ENCODE measurements around the gene GSAP.

GSAP gene

DNA sequence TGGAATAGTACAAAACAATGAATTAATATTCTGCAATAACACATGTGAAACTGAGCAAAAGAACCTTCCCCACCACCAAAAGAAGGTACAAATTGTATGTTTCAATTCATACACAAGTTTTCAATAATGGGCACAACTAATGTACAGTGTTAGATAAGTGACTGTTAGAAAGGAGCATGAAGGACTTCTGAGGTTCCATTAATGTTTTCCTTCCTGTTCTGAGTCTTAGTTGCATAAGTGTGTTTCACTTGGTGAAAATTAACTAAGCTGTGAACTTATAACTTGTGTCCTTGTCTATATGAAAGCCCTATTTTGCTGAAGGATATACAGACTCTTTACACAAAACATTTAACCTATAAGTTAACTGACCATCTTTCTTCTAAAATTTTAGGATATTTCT, 8.2 kb downstream of the GSAP start:
- DNase-seq, result peak; percentile 64

DNA sequence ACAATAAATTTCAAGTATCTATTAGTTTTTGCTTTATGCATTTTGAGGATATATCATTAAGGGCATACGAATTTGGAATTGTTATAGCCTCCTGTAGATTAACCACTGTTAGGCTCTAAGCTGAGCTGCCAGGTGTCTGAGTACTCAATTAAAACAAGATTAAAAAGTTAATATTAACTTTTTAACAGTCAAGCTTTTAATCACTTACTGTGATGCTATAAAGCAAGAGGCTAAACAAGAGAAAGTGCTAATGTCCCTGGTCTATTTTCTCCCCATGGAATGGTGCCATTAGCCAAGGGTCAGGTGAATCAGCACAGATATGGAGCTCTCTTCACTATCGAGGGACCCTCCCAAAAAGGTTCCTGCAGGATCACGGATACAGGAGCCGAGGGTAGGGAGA, 9.7 kb downstream of the GSAP start:
- no peak for DNase-seq

DNA sequence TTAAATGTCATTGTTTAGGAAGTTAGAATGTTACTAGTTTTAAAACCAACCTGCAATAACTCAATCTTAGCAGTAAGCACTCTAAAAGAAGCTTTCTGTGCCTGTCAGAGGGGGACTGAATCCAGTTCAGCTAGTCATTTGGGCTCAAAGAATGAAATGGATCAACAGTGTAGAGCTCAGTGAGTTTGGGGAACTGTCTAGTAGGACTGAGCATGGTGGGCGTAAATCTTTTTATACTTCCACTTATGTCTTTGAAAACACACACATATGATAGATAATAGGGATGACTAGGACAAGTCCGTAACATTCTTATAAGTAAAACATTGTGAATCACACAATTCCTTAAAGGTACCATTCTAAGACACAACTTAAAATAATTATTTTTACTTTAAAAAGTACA, 11.5 kb downstream of the GSAP start:
- DNase-seq, result peak; percentile 84

DNA sequence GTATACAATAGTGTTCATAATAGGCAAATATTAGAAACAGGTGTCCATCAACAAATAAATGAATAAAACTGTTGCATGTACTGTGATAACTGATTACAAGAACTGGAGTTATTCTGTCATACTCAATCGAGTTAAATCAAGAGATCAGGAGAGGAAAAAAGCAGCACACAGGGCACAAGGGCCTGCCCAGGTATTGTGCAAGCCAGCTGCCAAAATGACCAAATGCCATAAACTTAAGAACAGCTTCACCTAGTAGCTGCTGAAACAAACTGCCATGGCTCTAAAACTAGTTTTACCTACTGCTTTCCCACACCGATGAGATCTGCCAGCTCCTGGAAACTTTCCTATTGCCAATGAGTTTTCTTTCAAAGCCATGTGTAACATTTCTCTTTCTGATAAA, 12.2 kb downstream of the GSAP start:
- DNase-seq, result no peak

DNA sequence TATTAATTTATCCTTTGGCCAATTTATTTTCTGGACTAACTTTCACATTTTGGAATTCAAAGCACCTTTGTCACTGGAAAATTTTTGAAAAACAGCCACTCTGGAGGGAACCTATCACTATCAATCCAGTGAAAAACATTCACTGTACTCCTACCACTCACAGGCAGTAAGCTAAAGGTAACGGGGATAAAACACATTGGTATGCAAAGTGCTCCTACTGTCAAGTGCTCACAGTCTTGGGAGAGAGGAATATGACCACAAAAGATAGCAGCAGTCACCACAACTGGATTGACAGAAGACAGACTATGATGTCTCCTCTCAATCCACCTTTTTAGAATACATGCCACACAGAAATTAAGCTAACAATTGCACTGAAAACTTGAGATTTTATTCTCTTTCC, 13.3 kb downstream of the GSAP start:
- no peak for DNase-seq

DNA sequence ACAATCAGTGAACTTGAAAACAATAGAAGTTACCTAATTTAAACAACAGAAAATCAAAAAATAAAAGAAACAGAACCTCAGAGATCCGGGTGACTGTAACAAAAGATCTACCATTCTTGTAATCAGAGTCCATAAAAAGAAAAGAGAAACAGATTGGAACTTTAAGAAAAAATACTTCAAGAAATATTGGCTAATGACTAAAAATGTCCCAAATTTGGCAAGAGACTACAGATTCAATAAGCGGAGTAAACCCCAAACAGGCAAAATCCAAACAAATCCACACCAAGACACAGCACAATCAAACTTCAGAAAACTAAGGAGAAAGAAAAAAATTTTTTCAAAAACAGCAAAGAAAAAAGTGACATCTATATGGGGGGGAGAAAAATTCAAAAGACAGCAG, 15.1 kb downstream of the GSAP start:
- DNase-seq, result peak; percentile 69

DNA sequence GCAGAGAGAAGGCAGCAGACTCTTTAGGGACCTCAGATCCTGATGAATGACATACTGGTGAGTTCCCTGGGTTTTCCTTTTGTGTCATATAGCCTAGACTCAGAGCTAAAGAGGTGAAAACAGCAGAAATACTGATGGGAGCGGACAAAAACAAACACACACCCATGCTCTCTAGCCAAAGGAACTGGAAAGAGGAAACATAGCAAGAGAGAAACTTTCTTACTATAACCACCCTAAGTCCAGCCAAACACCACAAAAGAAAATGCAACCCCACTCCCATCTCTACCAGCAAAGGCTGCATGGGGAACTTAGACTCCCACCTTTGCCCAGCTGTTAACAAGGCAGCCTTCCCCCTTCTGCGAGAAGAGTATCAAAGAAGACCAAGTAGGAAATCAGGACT, 16.3 kb downstream of the GSAP start:
- peak; percentile 84 for DNase-seq

DNA sequence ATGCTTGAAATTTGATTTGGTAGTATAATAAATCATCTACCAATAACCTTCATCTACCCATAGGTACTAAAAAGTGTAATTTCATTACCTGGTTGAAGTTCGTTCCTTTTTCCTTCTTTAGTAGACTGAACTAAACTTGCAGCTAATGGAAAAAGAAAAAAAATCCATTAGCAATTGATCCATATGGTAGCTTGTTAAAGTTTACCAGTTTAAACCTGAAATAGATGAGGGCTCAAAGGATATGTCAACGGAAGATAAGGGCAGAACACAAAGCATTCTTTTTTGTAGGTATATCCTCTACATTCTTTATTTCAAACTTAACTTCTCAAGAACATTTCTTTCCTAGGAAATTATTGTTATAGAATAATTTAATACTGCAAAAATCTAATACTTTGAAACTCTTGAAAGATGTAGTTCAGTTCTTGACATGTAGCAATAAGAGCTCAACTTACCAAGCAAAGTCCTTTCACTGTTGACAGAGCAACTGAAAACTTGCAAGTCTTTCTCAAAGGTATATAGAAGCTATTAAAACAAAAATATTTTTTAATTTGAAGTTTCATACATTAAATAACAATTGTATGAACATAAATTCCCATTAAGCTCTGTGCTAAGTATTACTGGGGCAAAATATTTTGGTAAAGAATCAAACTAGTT, 19.1 kb downstream of the GSAP start:
- DNase-seq, result no peak

DNA sequence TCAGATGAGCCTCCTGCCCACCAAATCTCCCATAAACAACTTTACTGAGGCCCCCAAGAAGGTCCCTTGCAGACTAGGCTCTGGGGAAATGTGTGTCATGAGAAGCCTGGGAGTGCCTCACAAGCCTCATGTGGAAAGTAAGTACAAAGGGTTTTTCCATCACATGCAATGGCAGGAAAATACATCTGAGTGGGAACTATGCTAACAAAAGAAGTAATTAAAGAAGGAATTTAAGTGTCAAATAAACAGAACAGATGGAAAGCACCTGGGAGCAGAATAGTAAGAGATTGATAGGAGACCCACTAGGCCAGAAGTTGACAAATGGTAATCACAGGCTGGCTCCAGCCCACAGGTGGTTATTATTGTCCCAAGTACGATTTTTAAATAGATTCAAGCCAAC, 20.5 kb downstream of the GSAP start:
- DNase-seq, result no peak

DNA sequence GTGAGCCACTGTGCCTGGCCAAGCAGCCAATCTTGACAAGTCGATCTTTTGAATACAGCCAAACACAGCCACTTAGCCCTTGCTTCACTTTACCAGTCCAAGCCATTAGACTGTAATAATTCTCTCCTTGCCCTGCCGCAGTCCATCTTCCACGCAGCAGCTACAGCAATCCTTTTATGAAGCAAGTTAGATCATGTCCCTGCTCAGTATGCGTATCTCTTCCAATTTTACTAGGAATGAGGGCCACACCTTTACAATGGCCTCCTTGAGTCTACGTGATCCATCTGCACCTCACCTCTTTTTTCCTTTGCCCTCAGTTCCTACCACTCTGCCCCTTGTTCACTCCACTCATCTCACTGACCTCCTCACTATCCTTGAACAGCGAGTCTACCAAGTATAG, 22.2 kb downstream of the GSAP start:
- no peak for DNase-seq

DNA sequence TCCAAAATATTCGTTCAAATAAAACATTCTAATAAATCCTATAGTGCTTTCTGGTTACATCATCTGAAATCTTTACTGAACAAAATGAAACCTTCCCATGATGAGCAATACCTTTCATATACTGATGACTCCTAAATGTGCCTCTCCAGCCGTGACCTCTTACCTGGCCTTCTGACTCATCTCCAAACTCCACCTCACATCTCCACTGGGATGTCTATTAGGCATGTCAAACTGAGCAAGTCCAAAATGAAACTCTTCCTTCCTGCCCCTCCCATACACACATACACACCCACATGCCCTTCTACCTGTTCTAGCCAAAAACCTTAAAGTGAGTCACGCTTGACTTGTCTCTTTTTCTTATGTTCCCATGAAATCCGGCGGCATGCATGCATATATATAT, 22.9 kb downstream of the GSAP start:
- no peak for DNase-seq

DNA sequence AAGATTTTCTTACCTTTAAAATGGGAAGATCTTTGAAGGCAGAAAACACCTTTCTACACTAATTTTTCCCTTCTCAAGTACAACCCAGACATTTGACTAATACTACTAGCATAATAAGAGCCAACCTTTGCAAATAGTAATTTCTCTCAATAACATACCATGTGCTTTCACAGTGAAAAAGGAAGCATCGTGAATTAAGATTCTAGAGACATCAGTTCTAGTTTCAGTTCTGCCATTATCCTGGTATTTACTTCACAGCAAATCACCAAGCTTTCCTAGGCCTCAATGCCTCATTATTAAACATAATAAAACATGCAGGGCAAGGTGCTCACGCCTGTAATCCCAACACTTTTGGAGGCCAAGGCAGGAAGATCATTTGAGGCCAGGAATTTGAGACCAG, 24.9 kb downstream of the GSAP start:
- DNase-seq, result peak; percentile 86

DNA sequence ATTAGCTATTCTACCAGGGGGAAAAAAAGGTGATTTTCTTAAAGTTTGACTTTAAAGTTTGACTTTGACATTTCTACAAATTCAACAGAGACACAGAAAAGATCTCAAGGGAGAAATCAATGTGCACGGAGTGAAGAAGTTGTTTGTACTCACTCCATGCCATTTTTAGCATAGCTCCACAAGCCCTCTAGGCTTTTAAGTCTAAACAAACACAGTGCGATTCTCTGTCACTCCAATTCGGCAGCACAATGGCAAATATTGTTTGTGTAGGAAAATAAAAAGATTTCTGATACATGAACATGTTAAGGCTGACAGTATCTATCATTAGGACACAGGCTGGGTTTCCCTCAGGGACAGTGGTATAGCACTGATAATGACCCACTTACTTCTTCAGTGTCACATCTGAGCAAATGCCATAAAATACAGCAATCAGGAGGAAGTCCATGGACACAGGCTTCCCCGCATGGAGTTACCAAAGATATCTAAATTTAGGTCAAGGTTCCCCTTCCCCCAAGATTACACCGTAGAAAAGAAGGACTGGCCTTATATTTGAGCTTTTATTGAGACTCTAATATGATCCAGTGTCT, 28.0 kb downstream of the GSAP start:
- no peak for DNase-seq

DNA sequence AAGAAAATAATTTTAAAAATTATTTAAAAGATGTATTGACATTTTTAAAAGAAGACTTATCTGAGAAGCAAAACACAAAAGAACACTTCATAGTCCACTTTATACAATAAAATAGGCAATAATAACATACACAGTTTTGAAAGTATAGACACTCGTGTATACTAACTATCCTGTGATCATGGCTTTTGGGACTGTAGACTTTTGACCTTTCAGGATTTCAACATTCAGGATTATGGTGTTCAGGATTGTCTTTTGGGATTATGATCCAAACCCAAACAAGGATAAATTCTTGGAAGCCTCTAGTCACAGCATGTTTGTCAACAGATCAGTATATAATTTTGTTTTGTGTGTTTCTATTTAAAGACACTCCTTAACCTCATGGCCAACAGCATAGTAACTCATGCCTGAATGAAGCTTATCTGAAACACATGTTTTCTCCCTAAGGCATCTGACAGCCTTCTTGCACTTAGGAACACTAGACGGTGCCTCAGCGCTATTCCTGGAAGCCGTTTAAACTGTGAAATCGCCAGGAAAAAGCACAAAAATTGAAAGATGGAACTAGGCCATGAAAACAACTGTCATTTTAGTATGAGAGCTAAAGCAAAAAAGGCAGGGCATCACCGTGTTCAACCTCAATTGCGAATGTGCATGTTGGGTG, 29.9 kb downstream of the GSAP start:
- DNase-seq, result no peak

DNA sequence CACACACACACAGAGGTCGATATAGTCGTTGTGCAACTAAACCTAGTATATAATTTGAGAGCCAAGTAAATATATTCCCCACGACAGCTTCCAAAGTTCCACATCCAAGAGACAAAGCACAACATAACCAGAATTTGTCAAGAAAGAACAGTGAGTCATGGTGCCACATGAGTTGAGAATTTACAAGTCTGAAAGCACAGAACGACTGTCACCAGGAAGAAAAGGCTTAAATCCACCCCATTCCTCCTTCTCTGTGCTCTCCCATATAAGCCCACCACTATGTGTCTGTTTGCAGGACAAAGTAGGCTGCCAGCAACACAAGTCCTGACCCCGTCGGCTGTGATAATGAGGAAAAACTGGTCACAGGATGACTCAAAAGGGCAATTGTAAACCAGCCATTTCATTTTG, 32.8 kb downstream of the GSAP start:
- DNase-seq, result peak; percentile 47

DNA sequence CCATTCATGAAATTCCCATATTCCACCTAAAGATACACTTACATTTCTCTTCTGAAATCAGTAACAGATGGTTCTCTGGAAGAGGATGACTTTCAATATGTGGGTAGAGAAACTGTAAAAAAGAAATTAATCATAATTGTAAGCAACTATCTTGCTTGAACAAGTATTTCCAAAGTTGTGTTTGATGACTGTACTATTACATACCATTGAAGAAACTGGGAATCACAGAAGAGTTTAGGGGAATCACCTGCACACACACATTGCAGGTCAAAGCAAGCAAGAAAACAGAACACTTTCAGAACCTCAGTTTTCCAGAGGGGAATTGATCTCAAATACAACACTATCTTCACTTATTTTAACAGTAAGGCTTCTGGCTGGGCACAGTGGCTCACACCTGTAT, 33.6 kb downstream of the GSAP start:
- no peak for DNase-seq

DNA sequence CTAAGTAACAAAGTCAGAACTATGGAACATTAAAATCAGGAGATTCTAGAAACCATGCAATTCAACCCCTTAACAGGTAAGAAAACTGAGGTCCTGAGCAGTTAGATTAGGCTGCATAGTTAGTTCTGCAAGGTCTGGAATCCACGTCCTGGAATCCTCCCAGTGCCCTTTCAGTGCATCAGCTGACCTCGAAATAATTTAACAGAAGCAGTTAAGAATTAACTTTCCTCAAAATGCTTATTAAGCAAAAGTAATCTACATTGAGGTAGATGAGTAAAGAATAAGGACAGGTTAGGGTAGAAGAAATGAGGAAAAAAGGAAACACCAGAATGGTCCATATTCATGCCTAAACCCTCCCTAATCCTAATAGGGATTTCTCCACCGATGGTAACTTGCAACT, 37.6 kb downstream of the GSAP start:
- no peak for DNase-seq

DNA sequence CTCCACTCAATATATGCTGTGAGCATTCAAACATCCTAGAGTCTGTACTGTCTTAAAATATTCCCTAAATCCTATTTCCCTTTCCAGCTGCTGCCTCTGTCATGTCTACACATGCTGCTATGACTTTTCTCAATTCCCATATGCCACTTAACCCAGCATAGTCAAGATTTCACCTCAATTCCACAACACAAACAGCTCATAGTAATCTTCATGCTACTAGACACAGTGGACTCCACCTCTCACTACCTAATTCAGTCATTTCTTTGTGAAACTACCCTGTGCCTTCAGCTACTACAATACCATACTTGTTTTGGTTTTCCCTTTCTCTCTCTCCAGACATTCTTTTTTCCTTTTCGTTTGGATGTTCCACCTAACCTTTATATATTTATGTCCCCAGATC, 45.5 kb downstream of the GSAP start:
- DNase-seq, result no peak

DNA sequence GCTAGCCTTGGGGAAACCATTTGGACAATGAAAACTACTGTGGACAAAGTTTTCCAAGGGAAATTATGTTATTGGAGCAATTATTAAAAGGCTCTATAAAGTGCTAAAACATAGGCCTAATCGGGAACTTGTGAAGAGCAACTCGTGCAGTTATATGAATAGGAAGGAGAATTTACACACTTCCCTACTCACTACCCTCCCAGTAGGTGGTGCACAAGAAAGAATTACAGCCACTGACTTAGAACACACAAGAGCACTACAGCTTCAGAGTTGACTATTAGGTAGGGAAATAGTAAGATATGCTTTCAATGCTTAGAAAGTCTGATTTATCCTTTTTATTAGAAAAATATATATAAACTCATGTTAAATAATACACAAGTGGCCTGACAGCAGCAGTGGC, 47.2 kb downstream of the GSAP start:
- peak; percentile 23 for DNase-seq

DNA sequence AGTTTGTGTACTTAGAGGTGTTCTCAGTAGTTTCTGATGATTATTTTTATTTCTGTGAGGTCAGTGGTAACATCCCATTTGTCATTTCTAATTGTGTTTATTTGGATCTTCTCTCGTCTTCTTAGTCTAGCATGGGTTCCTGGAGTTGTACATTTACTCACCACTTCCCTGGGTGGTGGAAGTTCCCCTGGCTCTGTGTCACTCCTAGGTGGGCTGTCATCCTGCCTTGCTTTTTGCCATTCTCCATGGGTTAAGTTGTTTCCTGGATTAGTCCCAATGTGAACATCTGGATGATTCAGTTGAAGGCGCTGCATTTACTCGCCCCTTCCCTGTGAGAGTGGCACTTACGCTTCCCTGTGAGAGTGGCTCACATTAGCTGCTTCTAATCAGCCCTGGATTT, 48.2 kb downstream of the GSAP start:
- no peak for DNase-seq

DNA sequence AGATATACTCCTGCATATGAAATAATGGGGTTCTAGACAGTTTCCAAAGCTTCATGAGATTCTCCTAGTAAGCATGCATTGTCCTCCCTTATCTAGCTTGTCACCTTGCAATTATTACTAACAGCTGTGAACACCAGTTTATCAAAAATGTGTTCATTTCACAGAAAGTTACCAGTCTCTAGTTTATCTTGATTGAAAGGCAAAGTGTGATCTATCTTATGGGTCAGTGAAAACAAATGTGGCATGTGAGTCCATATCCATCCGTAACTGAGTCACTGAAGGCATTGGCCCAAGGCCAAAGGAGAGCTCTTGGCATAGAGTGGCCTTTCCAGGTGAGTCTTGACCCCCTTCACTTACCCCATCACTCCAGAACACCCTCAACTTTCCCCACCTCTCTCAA, 53.2 kb downstream of the GSAP start:
- DNase-seq, result no peak

DNA sequence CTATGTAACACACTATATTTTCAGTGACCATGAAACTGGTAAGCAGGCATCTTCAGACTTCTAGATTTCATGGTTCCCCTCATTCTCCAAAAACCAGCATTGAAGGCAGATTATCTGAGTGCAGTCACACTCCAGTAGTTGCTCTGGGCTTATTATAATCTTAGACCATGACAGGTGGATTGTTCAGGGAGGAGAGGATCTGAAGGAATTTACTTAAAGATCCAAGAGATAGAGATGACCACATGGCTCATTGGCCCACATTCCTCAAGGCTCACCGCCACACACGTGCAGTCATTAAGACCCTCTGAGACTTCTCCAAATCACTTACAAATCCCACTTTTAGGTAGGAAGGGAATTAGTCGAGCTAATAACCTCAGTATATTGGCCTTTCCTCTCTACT, 55.2 kb downstream of the GSAP start:
- no peak for DNase-seq

DNA sequence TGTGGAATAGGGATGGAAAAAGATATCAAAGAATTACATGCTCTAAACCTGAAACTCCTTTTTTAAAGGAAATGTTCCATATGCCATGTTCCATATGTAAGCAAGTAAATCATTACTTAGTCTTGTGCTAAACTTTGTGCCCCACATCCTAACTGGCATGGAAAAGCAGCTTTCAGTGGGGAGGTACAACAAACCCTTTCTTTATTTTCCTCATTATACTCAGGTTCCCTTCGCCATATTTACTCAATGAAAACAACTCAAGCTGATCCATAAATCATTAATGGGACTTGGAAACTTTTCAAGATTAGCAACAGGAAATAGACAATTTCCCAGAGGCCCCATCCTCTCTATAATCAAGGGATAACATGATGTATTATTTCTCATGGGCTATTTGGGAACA, 56.0 kb downstream of the GSAP start:
- no peak for DNase-seq

DNA sequence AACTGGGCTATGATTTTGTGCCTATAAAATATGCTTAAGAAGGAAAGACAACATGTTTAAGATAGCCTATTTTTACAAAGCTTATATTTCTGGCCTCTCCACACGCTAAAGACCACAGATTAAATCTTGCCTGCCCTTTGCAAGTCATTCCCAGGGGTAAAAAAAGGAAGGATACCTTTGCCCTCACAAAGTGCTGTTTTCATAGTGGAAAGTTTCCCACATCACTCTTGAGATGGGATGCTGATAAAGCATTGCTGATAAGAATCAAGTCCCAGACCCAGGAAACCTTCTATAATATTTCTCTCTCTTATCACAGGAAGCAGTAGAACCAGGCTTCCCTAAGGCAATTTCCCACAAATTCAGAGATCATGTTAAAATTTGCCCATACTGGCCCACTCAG, 56.5 kb downstream of the GSAP start:
- DNase-seq, result no peak

DNA sequence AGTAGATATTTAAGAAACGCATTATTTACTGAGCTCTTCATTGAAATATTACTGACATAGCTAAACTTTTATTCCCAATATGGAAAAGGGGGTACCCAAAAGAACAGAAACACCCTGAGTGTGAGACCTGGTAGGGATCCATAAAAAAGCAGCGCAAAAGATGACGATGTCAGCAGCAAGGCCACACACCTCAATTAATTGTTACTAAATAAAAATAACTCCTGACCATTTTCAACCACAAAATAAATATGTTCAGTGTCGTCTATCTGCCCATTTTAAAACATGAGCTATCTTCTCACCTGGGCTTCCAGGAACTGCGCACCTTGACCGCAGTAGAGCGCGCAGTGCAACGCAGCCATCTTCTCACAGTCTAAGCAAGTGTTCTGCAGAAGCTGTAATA, 61.2 kb downstream of the GSAP start:
- no peak for DNase-seq
